SKM-1 (cell line): Measurements from ENCODE around the gene AGO1.
"Not testable (repeated sequence)": the region's sequence is repeated elsewhere in the genome, so short reads cannot be mapped to it uniquely, and the experiment has no call there.

ENCODE experiments used
- DNase-seq: peaks from one replicate; lab custom pipeline; 2025; ENCODE audit not compliant: unreplicated experiment; lab: John Stamatoyannopoulos, UW

The AGO1 gene

DNA sequence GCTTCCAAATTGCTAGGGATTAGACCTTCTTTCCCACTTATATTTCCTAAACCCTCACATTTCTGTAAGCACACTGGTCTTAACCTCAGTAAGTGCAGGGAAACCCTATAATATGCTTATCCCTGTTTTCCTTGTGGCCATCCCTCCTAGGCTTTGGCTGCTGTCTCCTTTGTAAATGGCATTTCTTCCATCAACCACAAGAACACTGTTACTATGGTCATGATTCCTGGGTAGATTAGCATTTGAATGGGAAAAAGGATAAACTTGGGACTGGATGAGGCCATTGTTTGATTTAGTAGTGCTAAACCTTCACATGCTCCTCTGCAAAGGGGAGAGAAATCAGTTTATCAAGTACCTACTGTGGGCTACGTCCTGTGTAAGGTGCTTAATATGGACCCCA, 31.7 kb downstream of the AGO1 start:
- DNase-seq, result no peak

DNA sequence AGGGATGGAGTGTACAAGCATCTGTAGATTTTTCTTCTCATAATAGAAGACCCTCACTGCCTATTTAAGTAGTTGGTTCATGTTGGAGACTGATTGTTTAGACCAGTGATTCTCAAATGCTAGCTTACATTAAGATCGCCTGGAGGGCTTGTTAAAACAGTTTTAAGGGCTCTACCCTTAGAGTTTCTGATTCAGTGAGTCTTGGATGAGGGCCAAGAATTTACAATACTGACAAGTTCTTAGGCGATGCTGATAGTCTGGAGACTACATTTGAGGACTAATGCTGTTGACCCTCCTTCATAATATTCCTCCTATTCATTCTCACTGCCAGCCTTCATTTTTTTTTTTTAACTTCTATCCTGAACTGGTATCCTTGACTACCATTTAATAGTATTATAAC, 32.7 kb downstream of the AGO1 start:
- no peak for DNase-seq

DNA sequence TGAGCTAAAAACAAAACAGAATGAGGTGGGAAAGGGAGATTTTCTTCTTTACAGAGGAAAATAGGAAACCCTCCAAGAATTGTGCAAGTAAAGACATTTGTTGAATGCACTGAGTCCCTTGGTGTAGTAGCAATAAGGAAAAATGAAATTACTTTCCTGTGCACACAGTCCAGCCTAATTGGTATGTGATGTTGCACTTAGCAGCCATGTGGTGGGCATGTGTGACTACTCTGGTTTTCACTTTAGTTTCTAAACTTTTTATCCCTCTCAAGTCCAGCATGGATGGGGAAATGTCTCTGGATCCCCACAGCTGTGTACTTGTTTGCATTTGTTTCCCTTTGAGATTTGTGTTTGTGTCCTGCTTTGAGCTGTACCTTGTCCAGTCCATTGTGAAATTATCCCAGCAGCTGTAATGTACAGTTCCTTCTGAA, 40.8 kb downstream of the AGO1 start:
- DNase-seq, result no peak

DNA sequence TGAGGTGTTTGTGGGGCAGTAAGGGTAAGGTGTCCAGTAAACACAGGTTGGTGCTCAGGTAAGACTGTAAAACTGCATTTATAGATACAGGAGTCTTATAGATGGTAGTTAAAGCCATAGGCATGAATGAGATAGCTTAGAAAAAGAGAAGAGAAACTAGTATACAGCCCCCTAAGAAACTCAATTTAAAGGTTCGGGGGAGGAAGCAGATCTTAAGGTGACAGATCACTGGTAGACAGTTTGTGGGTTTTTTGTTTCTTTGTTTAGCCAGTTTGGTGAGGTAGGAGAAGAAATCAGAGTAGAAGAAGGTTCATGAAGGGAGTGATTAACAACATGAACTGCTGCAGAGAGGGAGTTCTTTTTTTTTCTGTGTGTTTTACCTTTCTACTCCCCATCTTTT, 41.8 kb downstream of the AGO1 start:
- DNase-seq, result no peak

DNA sequence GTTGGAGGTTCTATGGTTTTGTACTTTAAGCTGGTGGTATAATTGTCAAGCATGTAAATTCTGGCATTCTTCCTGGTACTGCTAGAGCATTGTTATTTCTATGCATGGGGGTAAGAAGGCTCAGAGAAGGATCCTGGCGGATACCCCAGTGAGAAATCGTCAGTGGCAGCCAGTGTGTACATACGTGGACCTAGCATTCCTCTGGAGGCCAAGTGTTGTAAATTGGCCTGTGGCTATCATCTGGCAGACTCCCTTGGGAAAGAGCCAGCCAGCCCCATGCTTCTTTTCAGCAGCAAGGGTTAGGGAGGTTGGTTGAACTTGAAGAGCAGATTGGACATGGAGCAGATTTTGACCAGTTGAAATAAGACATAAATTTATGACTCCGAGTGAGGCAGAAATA, 42.7 kb downstream of the AGO1 start:
- DNase-seq, result no peak

DNA sequence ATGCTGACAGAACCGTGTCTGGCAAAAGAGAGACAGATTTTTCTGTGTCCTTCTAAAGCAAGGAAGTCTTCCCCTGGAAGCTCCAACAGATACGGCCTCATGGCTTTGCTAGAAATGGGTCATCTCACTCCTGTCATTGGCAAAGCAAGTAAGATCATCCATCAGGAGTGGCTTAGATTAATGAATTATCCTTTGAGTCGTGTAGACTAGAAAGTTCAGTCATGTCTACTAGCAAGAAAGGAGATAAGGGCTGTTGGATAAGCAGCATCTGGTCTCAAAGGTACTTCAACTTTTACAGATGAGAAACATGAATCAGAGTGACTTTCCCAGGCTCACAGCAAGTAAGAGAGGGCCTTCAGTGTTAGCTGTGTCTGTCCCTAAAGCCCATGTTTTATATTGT, 44.5 kb downstream of the AGO1 start:
- no peak for DNase-seq

DNA sequence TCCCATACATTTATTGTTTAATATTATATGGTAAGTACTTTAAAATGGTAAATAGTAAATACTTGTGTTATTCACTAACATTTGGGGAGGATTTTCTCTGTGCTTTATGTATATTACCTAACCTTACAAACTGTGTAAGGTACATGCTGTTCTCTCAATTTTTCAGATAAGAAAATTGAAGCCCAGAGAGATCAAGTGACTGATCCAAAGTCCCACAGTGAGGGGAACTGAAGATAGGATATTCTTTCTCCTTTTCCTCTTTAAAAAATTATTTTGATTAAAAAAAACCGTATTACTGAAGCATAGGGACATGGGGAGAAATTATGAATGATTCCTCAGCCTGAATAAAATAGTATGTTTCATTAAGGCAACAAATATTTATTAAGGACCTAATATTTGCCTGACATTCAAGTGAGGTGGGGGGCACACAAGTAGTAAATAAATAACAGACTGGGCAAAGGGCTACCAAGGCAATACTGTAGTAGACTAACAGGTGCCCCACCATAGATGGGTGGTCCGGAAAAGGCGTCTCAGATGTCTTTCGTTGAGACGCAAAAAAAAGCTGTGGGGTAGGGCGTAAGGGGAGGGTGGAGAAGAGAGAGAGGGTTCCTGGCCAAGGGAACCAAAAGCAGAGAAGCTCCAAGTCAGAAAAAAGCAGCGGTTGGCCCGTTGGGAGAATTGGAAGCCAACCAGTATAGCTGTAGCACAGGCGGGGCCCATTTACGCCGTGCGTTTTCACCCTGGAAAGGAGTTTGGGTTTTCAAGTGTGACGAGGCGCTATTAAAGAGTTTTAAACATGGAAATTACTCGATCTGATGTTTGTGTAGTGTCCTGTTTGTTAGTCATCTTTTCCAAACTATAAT, 47.0 kb downstream of the AGO1 start:
- DNase-seq, result no peak

DNA sequence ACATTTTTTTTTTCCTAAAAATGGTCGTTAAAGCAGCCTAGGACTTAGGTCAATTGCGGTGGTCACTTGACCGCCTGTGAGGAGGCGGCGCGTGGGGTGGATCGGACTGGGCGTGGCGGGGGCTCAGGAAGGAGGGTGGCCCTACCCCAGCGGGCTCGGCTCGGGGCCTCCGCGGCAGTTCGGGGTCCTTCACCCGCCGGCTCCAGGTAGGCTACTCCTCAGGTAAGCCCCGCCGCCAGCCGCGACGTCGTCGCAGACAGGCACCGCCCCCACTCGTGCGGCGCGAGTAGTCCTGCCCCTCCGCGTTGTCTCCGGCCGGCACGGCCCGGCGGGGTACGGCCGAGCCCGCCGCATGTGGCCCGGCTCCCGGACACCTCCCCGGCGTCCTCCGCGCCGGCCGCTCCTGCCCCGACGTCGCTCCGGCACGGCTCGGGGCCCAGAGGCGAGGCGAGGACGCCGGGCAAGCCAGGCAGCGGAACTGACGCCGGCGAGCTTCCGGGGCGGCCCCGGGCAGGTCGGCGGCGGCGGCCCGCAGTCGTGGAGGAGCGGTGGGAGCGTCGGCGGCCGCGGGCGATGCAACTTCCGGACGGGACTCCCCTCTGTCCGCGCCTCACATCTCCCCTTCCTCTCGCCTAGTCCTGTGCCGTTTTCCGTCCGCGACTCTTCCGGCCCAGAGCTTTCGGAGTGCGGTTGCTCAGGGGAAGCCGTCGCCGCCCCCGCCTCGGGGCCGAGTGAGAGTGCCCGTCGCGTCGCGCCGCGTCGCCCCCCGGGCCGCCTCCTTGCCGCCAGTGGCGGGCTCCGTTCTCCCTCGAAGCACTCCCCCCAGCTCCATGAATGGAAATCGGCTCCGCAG, 47.8 kb downstream of the AGO1 start, which contains the start of gene AGO3:
TSS of gene AGO3 (plus strand) at position 513 of the 853 bp plus-strand sequence. CDS start at position 835, 322 bp downstream.
- DNase-seq, result peak; percentile 75

DNA sequence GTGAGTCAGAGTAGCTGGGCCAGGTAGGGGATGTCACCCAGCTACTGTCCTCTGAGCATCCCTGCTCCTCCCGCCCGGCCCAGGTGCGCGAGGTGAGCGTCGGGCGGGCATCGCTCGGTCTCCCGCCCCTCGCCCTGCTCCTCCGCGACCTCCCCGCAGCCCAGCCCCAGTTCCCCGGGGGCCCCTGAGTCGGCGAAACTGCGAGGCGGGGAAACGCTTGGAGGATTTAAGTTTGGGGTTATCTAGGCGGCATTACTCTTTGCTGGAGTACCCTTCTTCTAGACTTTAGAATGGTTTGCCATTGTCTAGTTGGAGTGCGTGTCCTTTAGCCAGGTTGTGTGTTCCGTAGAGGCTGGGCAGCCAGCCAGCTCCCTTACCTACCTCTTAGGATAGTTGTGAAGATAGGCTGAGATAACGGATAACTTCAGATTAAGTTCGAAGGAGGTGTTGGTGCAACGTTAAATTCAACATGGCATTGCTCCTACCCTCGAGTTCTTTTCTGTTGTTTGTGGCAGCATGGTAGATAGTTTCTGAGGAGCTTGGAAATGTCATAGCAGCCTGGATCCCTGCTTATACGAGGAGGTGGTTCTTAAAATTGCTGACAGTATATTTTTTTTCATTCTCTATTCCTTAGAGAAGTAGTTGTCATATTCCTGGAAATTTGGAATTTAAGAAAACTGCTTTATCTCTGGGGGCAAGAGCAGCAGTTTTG, 48.6 kb downstream of the AGO1 start:
- DNase-seq, result no peak

DNA sequence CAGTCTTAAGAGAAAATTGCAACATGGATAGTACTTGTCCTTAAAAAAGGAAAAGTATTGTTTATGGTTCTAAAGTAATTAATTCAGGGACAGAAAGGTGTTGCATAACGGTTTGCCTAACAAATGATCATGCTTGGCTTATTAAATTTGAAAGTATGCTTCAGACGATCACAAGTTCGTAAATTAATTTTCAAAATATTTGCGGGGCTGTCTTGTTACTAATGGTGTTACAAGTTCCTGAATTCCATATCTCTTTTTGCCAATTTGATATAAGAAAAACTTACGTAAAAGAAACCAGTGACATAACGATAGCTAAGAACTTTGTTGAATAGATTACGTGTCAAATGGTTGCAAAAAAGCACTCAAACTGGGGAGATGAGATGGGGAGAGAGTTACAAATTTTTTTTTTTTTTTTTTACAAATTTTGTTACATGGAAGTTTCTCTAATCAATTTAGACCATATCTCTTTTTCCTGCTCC, 49.2 kb downstream of the AGO1 start:
- DNase-seq, result no peak

DNA sequence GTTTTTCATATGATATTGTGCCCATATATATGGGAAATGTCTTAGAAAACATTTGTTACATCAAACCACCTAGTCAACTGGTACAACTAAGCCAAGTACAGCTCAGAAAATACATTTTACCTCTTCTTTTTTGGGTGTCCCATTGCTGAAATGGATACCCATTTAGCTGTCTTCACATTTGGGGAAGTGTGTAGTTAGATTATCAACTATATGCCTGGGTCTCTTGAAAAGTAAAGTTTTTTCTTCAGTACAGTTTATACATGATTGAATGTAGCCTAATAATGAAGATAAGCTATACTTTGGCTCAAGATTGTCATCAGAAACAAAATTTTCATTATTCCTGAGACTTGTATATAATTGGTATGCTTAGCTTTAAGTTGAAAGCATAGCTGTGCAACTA, 49.9 kb downstream of the AGO1 start:
- DNase-seq, result no peak

DNA sequence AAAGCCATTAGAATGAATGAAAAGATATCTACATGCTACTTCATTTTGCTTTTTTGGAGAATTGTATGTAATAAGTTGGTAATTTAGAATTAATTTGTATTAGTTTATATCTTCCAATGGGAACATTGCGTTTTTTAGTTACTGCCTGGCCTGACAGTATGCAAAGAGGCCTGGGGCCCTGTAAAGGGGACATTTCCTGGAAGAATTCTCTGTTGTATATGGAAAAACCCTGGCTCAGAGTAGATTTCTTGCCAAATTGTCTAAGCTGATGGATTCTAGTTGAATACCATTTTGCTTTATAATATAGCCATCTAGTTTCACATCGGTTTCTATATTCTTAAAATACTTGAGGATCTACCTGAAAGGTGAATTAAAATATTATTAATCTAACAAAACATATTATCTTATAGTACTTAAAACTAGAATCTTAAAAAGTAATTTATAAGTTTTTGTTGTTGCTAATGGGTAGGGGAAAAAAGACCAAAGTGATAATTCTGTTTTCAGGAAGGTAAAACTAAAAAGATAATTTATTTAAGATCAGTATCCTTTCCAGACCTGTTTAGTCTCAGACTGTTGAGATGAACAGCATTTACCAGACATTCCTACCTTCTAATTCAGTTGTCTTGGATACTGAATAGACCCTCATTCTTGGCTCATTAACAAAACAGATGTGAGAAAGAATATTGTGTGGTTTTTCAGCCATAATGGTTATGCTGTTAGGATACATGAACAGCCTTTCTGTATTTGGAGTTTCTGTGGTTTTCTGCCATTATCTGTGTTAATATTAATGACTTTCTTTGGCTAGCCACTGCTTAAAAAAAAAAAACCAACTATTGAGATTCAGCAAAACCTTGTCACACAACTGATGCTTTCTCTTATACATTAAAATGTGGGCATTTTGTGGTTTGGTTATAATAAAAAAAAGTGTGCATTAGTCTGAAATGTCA, 52.7 kb downstream of the AGO1 start:
- DNase-seq, result no peak

DNA sequence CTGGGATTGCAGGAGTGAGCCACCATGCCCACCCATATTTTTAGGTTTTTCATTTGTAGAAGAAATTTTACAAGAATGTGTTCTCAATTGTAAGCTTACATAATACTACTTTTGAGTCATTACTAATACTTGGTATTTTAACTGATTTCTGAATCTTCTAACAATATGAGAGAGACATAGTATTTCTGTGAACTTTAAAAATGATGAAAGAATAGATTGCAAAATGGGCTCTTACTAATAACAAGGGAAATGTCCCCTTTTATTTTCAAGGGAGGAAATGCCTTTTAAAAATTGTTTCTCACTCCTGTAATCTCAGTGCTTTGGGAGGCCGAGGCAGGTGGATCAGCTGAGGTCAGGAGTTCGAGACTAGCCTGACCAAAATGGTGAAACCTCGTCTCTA, 53.8 kb downstream of the AGO1 start:
- no peak for DNase-seq

DNA sequence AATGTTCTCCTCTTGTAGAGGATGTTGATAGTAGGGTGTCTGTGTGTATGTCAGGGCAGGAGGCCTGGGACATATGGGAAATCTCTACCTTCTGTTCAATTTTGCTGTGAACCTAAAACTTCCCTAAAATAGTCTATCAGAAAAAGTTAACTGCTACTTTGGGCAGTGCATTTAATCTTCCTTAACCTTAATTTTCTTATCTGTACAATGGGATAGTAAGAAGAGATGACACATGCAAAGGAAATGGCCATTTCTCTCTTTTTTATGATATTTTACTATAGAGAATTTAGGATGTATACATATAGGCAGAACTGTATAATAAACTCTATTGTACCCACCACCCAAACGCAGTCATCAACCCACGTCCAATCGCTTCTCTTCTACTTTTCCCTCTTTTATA, 56.5 kb downstream of the AGO1 start:
- DNase-seq, result no peak

DNA sequence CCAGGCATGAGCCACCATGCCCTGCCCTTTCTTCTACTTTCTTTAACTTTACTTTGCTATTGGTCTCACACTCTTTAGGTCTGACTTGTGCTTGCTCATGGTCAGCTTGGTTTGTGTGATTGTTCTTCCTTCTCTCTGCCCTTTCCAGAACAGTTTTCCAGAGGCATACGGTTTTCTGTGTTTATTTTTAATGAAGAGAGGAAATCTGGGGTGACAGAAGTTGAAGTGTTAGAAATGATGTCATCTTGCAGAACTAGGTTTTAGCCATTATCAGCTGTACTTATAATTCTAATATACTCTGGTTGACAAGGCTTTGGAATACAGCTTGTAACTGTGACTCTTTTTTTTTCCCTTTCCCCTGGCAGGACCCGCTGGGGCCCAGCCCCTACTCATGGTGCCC, 62.3 kb downstream of the AGO1 start:
- DNase-seq, result no peak

DNA sequence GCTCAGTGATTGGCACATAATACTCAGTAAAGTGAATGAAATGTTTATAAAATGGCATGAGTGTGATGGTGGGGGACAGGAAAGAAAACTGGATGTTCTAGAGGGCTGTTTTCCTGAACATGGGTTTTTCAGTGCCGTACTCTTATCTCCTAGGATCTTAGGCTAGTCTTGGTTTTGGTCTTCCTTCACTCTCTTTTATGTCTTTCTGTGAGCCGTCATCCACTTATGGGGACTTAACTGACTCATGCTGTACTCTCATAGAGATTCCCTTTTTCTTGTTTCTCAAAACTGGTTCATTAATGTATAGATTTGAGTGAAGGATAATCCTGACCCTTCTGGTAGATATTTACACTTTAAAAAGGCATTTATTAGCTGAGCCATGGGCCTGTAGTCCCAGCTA, 64.5 kb downstream of the AGO1 start:
- DNase-seq, result no peak

DNA sequence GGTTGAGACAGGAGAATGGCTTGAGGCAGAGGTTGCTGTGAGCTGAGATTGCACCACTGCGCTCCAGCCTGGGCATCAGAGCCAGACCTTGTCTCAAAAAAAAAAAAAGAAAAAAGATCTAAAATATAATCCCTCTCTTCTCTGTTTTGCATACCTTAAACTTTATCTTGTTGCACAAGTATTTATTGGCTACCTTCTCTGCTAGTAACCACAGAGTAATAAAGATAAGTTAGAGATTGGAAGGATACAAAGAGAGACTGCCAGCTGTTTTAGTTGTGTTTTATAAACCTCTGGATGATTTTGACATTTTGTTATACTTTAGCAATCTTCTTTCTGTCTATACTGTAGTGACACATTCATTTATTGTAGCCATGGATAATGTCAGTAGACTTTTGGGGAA, 75.5 kb downstream of the AGO1 start:
- no peak for DNase-seq

DNA sequence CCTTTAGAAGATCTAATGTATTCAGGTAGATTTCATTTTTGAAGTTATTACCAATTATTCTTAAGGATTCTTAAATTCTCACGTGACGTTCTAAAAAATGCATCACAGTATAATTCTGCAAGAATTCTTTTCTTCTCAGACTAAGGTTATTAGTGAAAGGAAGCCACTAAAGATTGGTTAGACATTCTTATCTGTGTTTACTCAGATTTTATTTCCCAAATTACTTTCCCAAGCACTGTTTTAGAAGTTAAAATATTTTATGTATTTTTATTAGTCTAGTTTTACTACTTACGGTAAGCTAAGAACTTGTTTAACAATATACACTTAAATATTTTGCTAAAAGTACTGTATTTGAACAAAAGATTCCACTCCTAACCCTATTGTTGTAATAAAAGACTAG, 76.3 kb downstream of the AGO1 start:
- no peak for DNase-seq

DNA sequence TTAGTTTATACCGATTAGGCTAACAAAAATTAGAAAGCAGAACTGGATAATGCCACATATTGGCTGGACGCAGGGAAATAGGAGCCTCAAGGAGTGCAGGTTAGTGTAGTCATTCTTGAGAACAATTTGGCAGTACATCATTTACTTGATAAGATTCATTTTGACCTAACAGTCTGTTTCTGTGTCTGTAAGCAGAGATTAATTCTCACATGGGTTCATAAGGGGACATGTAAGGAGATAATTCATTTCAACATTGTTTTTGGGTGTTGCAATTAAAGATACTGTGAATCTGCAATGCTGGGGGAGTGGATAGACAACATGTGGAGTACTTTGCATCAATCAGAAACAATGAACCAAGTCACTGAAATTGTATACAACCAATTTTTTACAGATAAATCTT, 79.9 kb downstream of the AGO1 start:
- no peak for DNase-seq

DNA sequence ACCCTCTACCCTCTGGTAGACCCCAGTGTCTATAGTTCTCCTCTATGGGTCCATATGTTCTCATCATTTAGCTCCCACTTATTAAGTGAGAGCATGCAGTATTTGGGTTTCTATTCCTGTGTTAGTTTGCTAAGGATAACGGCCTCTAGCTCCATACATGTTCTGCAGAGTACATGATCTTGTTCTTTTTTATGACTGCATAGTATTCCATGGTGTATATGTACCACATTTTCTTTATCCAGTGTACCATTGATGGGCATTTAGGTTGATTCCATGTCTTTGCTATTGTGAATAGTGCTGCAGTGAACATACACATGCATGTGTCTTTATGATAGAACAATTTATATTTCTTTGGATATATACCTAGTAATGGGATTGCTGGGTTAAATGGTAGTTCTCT, 81.3 kb downstream of the AGO1 start:
- DNase-seq, result not testable (repeated sequence)
